ENCODE measurements around the gene FABP2. TPM values are rescaled to one million over a fixed set of nuclear protein-coding genes. Genes with fewer than 3 reads are reported as not detected.

FABP2 gene
- total and polyA plus RNA-seq, 2 experiments from 2014 or later = not detected

DNA sequence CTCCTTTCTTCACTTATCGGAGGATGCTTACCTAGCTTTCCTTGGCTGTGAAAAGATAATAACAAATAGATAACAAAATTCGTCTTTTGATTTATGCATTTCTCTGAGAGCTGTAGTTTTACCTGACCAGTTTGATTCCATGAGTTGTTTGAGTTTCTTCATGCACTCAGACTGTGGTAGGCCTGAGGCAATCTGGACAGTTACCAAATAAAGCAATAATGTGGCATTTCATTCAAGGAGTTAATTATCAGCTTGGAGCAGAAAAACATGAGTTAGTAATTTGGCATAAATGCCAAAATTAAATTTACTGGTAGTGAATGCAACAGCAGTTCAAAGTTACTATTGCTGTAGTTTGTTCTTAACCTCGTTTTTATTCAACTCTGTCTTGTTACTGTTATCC is 53.5 kb downstream of the FABP2 start:
- ATAC-seq = no peak
- no peaks in the 10 kb centered on the region for H3K4me1 Mint-ChIP-seq

More for the DNA sequence above, 53.5 kb downstream of the FABP2 start:
- Mint-ChIP-seq H3K27ac (no peak overlapping the region), H3K36me3 (ENCODE audit: low read depth) (peaks cover 27% of the 10 kb centered on the region), H3K4me3 (no peak overlapping the region), H3K27me3 (ENCODE audit: insufficient read depth, low read depth, poor library complexity) (no peaks in the 10 kb centered on the region), H3K9me3 (no peaks in the 10 kb centered on the region)
- H3K4me1 ChIP-seq (ENCODE audit: insufficient read depth) = no peaks in the 10 kb centered on the region
- H3F3A ChIP-seq (replicated peaks; ENCODE audit: low read depth) = no peaks in the 10 kb centered on the region
- H3K27ac ChIP-seq (ENCODE audit: low read depth) = no peak overlapping the region
- peaks cover 21% of the 10 kb centered on the region for H3K36me3 ChIP-seq (ENCODE audit: insufficient read depth)
- no peaks in the 10 kb centered on the region for H3K79me2 ChIP-seq (replicated peaks; ENCODE audit: insufficient read depth)
- TF ChIP-seq STAT1 (IDR thresholded peaks at IDR 0.05; ENCODE audit: unreplicated experiment) (no peak), EZH2phosphoT487 (IDR thresholded peaks at IDR 0.05; ENCODE audit: unreplicated experiment) (no peak), POLR2AphosphoS5 (IDR thresholded peaks at IDR 0.05; ENCODE audit: low read depth) (no peak), CREB1 (CRISPR knock-in tag; IDR thresholded peaks at IDR 0.05; ENCODE audit: low read depth) (no peak), EZH2 (IDR thresholded peaks at IDR 0.05; ENCODE audit: low read depth, unreplicated experiment) (no peak), JUNB (IDR thresholded peaks at IDR 0.05; ENCODE audit: unreplicated experiment) (no peak)
- TF ChIP-seq, protein P1, sequence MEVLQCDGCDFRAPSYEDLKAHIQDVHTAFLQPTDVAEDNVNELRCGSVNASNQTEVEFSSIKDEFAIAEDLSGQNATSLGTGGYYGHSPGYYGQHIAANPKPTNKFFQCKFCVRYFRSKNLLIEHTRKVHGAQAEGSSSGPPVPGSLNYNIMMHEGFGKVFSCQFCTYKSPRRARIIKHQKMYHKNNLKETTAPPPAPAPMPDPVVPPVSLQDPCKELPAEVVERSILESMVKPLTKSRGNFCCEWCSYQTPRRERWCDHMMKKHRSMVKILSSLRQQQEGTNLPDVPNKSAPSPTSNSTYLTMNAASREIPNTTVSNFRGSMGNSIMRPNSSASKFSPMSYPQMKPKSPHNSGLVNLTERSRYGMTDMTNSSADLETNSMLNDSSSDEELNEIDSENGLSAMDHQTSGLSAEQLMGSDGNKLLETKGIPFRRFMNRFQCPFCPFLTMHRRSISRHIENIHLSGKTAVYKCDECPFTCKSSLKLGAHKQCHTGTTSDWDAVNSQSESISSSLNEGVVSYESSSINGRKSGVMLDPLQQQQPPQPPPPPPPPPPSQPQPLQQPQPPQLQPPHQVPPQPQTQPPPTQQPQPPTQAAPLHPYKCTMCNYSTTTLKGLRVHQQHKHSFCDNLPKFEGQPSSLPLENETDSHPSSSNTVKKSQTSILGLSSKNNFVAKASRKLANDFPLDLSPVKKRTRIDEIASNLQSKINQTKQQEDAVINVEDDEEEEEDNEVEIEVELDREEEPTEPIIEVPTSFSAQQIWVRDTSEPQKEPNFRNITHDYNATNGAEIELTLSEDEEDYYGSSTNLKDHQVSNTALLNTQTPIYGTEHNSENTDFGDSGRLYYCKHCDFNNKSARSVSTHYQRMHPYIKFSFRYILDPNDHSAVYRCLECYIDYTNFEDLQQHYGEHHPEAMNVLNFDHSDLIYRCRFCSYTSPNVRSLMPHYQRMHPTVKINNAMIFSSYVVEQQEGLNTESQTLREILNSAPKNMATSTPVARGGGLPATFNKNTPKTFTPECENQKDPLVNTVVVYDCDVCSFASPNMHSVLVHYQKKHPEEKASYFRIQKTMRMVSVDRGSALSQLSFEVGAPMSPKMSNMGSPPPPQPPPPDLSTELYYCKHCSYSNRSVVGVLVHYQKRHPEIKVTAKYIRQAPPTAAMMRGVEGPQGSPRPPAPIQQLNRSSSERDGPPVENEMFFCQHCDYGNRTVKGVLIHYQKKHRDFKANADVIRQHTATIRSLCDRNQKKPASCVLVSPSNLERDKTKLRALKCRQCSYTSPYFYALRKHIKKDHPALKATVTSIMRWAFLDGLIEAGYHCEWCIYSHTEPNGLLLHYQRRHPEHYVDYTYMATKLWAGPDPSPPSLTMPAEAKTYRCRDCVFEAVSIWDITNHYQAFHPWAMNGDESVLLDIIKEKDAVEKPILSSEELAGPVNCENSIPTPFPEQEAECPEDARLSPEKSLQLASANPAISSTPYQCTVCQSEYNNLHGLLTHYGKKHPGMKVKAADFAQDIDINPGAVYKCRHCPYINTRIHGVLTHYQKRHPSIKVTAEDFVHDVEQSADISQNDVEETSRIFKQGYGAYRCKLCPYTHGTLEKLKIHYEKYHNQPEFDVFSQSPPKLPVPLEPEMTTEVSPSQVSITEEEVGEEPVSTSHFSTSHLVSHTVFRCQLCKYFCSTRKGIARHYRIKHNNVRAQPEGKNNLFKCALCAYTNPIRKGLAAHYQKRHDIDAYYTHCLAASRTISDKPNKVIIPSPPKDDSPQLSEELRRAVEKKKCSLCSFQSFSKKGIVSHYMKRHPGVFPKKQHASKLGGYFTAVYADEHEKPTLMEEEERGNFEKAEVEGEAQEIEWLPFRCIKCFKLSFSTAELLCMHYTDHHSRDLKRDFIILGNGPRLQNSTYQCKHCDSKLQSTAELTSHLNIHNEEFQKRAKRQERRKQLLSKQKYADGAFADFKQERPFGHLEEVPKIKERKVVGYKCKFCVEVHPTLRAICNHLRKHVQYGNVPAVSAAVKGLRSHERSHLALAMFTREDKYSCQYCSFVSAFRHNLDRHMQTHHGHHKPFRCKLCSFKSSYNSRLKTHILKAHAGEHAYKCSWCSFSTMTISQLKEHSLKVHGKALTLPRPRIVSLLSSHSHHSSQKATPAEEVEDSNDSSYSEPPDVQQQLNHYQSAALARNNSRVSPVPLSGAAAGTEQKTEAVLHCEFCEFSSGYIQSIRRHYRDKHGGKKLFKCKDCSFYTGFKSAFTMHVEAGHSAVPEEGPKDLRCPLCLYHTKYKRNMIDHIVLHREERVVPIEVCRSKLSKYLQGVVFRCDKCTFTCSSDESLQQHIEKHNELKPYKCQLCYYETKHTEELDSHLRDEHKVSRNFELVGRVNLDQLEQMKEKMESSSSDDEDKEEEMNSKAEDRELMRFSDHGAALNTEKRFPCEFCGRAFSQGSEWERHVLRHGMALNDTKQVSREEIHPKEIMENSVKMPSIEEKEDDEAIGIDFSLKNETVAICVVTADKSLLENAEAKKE (CRISPR knock-in tag; IDR thresholded peaks at IDR 0.05) = no peak
- no peaks in the 10 kb centered on the region for H4K20me1 ChIP-seq (replicated peaks; ENCODE audit: insufficient read depth)
- H3K4me3 ChIP-seq = no peak overlapping the region
- no peak for DNase-seq (ENCODE audit: low spot score)
- no peak overlapping the region for H3K4me2 ChIP-seq
- H3K9me2 ChIP-seq (ENCODE audit: insufficient read depth) = no peaks in the 10 kb centered on the region
- H2AFZ ChIP-seq = no peak overlapping the region
- H3K27me3 ChIP-seq (ENCODE audit: insufficient read depth) = no peaks in the 10 kb centered on the region

Small RNA genes within 50 kb of the gene (small RNA-seq; reads per million reads assigned to genes)
- gene RNU4-33P (ENCODE audit: low replicate concordance) = not detected

Other genes with a start within 250 kb of the FABP2 start
- gene MYOZ2, start 186.3 kb downstream of the FABP2 start, total RNA-seq (2014; rRNA removed; shearing (Covaris generic)) = not detected in 2 replicates
- 0.10 TPM in 1 of 2 replicates, not detected in the other for gene MYOZ2, start 186.3 kb downstream of the FABP2 start, polyA plus RNA-seq (2016; fragmentation: Nextera tagmentation; extraction: Ambion mirVana)
- 24.7 and 27.7 TPM in 2 replicates for gene USP53, start 109.4 kb downstream of the FABP2 start, total RNA-seq (2014; rRNA removed; shearing (Covaris generic))
- gene USP53, start 109.4 kb downstream of the FABP2 start, polyA plus RNA-seq (2016; fragmentation: Nextera tagmentation; extraction: Ambion mirVana) = 12.4 and 17.1 TPM in 2 replicates